Frontal cortex (tissue), 4 donors: ENCODE measurements around the gene PRKCZ. TPM values are rescaled to one million over a fixed set of nuclear protein-coding genes. Genes with fewer than 3 reads are reported as not detected.
"Not testable (repeated sequence)": the region's sequence is repeated elsewhere in the genome, so short reads cannot be mapped to it uniquely, and the experiment has no call there.

ENCODE experiments used
- DNase-seq, 2 donors: peaks; one replicate each; pipeline ENCODE4 v3.0.0; 2012; ENCODE audit warnings: low spot score in 2 of 2
- FAIRE-seq: peaks from 2 replicates; lab custom pipeline; 2012; peaks lifted over from hg19 to GRCh38; lab: Jason Lieb, UNC
- total RNA-seq: library from RNA; depleted of rRNA; stranded (reverse); fragments of >200 nt; gene quantifications from one replicate; pipeline ENCODE4 v1.2.3, GENCODE V29; 2014
- donor health status: control.
- donor health status: control.
- donor health status: control.

The PRKCZ gene
- total RNA-seq, 1 donor from 2014 or later = 58.7 TPM

DNA sequence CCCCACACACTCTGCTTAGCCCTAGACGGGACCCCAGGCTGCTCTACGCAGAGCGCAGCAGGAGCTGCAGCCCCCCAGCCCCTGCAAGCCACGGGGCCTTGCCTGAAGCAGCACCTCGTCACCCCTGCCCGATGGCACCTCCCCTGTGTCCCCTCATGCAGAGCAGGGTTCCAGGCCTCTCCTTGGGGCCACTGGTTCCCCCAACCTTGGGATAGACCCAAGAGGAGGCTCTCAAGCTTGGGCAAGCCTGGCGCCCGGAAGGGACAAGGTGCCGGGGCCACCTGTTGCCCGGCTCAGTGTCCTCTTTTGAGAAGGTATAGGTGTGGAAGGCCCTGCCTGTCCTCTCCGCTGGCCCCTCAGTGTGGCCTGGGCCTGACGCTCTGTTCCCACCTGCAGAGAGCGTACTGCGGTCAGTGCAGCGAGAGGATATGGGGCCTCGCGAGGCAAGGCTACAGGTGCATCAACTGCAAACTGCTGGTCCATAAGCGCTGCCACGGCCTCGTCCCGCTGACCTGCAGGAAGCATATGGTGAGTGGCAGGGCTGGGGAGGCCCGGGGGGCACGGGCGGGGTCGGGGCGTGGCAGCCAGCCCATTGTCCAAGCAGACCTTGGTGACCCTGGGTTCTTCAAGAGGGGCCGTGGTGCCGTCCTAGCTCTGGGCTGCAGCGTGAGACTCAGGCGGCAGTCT, 93.7 kb downstream of the PRKCZ start:
- DNase-seq (no peak), FAIRE-seq (no peak)

DNA sequence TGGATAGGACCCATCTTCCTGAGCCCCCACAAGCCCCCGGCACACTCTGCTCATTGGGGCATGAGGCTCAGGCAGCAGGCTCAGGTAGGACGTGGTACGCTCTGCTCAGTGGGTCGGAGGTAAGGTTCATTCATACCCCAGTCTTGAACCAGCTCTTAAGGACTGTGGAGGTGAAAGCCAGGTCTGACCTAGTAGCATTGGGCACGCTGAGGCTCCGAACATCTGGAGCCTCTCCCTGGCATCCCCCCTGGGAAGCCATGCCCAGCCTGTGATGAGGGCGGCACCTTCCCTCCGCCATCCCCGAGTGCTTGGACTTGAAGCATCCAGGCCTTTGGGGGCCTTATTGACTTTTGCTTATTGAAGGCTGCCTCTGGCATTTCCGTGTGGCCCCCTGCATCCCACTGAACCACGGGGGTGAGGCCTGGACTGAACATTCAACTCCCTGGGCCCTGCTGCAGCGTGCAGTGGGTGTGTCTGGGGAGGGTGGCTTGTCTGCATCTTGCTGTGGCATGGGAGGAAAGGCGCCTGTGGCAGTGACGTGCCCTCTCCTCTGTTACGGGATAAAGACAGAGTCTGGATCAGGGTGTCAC, 94.4 kb downstream of the PRKCZ start:
- no peak for FAIRE-seq
- DNase-seq = no peak

DNA sequence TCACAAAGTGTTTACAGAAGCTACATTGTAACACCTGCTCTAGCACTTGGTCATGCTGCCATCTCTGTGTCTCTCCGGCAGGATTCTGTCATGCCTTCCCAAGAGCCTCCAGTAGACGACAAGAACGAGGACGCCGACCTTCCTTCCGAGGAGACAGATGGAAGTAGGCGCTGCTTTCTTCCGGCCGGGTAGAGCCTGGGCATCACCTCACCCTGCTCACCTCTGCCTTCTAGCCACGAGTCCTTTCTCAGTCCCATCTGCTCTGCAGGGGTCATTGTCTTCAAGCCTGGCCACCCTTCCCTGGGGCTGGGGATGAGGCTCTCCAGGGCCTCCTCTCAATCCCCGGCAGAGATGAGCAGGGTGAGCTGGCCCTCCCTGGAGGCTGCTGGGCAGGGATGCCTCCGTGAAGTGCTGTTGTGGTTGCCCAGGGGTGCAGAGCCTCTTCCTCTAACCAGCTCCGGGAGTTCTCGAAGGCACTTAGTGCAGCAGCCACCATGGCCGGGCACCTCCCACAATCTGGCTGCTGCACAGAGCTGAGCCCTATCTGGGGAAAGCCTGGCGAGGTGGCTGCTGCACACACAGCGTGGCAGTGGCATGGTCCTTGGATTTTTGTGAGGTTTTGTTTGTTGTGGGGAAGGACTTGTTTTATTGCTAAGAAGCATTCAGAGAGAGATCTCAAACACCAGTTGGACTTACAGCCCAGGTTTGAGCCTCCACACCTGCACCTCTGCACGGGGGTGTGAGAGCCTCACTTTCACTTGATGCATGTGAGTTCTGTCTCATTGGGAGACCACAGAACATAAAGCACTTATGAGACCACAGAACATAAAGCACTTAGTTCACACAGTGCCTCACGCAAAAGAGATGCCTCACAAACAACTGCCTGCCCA, 96.0 kb downstream of the PRKCZ start:
- DNase-seq (no peak), FAIRE-seq (no peak)

DNA sequence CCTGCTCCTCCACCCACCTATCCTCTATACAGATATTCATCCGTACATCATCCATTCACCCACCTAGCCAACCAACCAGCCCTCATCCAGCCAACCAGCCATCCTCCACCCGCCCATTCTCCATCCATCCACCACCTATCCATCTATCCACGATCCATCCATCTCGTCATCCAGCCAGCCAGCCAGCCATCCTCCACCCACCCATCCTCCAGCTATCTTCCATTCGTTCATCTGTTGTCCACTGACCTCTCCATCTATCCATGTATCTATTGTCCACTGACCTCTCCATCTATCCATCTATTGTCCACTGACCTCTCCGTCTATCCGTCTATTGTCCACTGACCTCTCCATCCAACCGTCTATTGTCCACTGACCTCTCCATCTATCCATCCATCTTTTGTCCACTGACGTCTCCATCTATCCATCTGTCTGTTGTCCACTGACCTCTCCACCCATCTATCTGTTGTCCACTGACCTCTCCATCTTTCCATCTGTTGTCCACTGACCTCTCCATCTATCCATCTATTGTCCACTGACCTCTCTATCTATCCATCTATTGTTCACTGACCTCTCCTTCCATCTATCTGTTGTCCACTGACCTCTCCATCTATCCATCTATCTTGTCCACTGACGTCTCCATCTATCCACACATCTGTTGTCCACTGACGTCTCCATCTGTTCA, 96.8 kb downstream of the PRKCZ start:
- DNase-seq (no peak), FAIRE-seq (no peak)

DNA sequence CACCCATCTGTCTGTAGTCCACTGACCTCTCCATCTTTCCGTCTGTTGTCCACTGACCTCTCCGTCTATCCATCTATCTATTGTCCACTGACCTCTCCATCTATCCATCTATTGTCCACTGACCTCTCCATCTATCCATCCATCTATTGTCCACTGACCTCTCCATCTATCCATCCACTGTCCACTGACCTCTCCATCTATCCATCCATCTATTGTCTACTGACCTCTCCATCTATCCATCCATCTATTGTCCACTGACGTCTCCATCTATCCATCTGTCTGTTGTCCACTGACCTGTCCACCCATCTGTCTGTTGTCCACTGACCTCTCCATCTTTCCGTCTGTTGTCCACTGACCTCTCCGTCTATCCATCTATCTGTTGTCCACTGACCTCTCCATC, 97.7 kb downstream of the PRKCZ start:
- FAIRE-seq, DNase-seq: not testable (repeated sequence)

DNA sequence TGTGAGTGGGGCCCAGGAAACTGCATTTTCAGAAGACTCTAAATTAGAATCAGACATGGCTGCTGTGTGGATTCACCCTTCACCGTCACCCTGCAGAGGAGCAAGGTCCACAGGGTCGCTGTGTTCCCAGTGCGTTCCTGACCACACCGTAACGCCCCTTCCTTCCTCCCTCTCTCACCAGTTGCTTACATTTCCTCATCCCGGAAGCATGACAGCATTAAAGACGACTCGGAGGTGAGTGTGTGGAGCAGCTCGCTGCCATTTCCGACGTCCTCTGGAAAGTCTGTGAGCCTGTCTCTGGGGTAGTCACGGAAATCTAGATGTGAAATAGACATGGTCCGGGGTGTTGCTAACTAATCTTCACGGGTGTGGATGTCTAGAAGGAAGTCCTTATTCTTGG, 98.5 kb downstream of the PRKCZ start:
- DNase-seq = no peak
- FAIRE-seq = no peak

DNA sequence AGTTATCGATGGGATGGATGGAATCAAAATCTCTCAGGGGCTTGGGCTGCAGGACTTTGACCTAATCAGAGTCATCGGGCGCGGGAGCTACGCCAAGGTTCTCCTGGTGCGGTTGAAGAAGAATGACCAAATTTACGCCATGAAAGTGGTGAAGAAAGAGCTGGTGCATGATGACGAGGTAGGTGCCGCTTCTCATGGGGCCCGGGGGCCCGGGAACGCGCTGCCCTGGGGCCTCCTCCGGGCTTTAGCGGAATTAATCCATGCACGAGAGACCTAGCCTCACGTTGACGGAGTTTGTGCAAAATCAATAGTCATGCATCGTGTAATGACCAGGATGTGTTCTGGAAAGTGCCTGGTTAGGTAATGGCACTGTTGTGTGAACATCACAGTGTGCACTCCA, 100.6 kb downstream of the PRKCZ start:
- FAIRE-seq = no peak

DNA sequence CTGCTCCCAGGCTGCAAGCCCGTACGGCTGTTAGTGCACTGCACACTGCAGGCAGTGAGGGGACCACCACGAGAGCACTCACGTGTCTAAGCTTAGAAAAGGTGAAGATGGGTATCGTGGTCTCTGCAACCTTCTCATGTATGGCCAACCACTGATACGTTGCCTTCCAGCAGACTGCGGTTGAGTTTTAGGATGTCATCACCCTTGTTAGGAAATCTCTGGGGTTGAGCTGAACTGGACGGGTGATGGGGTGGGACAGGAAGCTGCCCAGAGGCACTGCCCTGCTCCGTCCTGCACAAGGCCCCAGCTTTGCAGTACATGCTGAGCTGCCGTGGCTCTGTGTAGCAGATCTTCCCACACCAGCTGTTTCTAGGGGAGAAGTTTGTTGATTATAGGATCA, 101.0 kb downstream of the PRKCZ start:
- FAIRE-seq (no peak), DNase-seq (no peak)

More for the DNA sequence above, 100.6 kb downstream of the PRKCZ start:
- no peak for DNase-seq

DNA sequence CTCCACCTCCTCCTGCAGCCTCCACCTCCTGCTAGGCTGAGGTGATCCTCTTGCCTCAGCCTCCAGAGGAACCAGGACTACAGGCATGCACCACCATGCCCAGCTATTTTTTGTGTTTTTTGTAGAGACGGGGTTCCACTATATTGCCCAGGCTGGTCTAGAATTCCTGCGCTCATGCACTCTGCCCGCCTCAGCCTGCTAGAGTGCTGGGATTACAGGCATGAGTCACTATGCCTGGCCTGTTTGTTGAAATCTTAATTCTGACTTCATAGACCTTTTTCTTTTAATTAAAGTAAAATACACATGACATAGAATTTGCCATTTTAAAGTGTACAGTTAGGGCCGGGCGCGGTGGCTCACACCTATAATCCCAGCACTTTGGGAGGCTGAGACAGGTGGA, 101.7 kb downstream of the PRKCZ start:
- DNase-seq (no peak), FAIRE-seq (no peak)

DNA sequence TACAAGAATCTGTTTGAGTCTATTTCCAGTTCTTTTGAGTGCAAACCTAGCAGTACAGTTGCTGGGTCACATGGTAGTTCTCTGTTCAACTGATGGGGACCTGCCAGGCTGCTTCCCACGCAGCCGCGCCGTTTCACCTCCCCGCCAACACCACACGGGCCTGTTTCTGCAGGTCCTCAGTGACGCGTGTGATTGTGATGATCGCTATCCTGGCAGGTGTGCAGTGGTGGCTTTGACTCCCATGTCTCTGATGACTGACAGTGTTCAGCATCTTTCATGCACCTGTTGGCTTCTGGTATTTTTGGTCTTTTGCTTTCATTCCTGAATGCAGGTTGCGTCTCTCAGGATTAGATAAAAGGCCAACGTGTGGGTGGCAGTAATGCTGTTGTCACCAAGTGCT, 102.7 kb downstream of the PRKCZ start:
- FAIRE-seq (no peak), DNase-seq (no peak)

DNA sequence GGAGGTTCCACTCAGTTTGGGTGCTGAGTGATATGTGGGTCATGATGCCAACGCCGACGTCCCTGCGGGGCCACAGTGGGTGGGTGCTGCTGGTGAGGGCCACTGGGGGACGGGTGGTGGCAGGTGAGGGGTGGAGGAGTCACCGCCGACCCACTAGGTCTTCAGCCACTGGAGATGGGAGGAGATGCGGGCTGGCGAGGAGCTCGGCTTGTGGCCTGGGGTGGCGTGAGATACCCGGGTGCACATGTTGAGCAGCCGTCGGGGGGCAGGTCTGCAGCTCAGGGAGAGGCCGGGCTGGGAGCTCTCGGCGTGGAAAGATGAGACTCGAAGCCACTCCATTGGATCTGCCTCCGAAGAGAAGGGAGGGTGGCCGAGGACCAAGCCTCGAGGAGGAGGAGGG, 103.8 kb downstream of the PRKCZ start:
- FAIRE-seq = no peak
- no peak for DNase-seq

DNA sequence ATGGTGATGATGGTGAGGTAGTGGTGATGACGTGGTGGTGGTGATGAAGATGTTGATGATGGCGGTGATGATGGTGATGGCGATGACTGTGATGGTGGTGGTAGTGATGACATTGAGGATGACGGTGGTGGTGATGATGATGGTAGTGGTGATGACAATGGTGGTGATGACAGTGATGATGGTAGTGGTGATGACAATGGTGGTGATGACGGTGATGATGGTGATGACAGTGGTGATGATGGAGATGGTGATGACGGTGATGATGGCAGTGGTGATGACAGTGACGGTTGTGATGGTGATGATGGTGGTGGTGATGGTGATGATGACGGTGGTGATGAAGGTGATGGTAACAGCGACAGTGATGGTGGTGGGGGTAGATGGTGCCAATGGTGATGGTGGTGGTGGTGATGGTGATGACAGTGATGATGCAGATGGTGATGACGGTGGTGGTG, 105.0 kb downstream of the PRKCZ start:
- FAIRE-seq = no peak
- no peak for DNase-seq

DNA sequence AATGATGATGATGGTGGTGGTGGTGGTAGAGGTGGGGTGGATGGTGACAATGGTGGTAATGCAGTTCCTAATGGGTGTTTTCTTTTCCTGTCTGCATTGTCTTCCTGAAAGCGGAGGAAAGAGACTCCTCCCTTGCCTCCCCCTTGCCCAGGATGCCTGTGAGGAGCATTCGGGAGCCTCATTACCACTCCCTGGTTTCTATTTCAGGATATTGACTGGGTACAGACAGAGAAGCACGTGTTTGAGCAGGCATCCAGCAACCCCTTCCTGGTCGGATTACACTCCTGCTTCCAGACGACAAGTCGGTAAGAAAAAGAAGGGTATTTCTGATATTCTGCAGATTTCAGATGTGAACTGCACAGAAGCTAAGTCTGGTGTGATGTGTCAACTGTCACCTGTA, 105.6 kb downstream of the PRKCZ start:
- no peak for FAIRE-seq

DNA sequence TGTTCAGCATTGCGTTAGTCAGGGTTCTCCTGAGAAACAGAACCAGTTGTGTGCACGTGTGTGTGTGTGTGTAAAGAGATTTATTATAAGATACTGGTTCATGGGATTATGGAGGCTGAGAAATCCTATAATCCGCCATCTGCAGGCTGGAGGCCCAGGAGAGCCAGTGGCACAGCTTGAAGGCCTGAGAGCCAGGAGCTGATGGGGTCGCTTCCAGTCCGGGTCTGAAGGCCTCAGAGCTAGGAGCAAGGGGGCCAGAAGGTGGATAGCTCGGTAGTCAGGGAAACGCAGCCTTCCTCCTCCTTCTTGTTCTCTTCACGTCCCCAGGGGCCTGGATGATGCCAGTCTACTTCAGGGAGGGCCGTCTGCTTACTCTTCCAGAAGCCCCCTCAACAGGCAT, 106.7 kb downstream of the PRKCZ start:
- no peak for FAIRE-seq
- no peak for DNase-seq

More for the DNA sequence above, 105.6 kb downstream of the PRKCZ start:
- no peak for DNase-seq

DNA sequence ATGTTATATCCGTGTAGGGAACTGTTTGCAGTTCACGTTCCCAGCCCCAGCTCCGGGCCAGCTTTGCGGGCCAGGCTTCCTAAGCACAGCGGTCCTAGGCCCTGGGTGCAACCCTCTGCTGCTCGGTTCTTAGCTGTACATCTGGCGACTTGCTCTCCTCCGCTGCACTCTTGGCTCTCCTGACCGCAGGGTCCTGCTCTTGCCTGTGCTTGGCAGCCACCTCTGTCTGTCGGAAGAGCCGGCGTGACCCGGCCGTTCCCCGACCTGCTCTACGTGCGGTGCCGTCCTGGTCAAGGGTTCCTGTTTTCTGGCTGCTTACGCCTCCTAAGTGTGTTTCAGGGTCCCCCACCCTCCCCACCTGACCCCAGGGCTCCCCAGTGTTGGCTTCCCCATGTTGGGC, 107.6 kb downstream of the PRKCZ start:
- DNase-seq = no peak

DNA sequence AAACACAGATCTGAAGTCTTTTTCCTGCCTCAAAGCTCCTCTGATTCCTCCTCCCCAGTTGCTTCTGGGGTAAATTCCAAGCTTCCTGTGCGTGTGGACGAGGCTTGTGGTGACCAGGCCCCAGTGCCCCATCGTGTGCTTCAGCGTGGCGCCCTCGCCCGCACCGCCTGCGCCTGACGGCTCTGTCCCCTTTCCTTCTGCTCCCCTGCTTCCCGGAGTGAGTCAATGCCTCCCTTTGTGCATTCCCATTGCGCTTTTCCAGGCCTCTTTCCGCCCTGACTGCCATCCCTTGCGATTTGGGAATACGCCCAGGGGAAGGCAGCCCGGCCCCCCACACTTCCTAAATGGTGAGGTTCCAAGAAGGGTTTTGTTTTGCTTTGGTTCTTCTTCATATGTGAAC, 108.1 kb downstream of the PRKCZ start:
- peak in 1 of 2 donors; percentile 57 for DNase-seq
- no peak for FAIRE-seq

More for the DNA sequence above, 107.6 kb downstream of the PRKCZ start:
- no peak for FAIRE-seq

DNA sequence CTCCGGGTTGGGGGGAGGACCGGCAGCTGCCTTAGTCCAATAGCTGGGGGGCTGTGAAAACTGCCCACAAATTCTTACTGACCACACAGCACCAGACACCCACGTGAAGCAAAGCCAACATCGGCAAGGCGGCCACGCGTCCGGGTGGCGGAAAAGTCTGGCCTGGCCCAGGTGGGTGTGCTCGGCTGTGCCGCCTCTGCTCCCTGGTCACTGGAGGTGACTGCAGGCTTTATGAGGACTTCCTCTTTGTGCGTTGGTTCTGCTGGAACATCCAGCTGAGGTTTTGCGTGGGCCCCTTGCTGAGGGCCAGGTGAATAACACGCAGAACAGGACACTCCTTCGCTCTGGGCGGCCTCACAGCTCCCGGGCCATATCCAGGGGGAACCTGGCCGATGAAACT, 108.9 kb downstream of the PRKCZ start:
- no peak for DNase-seq
- no peak for FAIRE-seq

DNA sequence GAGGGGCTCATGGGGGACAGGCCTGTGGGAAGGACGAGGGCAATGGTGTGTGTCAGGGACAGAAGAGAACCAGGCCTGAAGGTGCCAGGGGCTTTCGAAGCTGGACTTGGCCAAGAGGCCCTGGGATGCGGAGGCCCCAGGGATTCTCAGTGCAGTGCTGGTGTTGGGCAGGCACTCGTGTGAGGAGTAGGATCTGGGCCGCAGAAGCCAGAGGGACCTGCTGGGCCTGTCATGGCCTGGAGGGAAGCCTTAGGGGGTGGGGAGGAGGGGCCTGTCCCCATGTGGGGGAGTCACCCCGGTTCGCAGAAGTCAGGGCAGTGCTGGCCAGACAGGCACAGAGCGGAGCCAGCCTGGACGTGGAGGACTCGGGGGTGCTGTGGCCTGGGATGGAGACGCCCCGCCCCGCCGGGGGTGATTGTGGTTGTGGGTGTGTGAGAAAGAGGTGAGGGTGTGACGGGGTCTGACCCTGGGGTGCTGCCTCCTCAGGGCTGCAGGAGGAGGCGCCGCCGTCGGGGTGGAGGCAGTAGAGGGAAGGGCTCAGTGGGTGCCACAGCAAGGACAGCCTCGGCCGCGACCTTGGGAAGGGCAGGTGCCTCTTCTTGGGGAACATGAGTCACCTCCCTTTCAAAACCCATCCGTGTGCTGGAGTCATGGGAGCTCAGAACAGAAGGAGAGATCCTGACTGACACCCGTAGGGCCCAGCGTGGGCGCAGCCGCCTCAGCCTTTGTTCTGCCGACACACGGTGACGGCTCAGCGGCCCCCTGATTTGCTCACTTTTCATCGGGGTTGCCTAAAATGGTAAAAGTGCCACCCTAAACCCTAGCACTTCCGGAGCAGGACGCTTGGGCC, 110.5 kb downstream of the PRKCZ start:
- no peak for FAIRE-seq
- no peak for DNase-seq

DNA sequence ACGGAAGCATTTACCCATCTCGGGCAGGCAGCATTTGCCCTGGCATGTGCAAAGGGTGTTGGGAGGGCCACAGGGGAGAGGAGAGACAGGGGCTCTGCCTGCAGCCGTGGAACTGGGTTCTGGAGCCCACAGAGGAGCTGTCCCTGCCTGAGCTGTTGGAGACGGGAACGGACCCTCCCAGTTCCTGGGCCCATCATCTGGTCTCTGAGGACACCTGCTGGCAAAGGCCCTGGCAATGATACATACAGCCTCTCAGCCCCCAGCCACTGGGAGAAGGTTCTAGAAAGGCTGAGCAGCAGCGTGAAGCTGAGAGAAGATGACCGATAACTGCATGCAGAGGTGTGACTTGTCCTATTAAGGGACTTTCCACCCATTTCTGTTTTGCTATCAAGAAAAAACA, 113.0 kb downstream of the PRKCZ start:
- FAIRE-seq = no peak
- no peak for DNase-seq
